HG03558 (cell line): ENCODE data around the gene OPRM1.
A peak's percentile ranks its signal among the peaks of the same experiment; 100 is the strongest.
"Not testable (repeated sequence)": the region's sequence is repeated elsewhere in the genome, so short reads cannot be mapped to it uniquely, and the experiment has no call there.

ENCODE experiments used
- ATAC-seq: cut with Tn5 transposase; IDR thresholded peaks from one replicate; pipeline ENCODE4 v1.9.1; 2021; ENCODE audit warnings: moderate number of reproducible peaks; ENCODE audit not compliant: unreplicated experiment; ENCODE audit errors: extremely low read depth

The OPRM1 gene

GRCh38 chr6:154197196-154197860 is 158.3 kb downstream of the OPRM1 start:
- ATAC-seq = no peak

GRCh38 chr6:154201688-154202087 is 162.6 kb downstream of the OPRM1 start:
- not testable (repeated sequence) for ATAC-seq

DNA sequence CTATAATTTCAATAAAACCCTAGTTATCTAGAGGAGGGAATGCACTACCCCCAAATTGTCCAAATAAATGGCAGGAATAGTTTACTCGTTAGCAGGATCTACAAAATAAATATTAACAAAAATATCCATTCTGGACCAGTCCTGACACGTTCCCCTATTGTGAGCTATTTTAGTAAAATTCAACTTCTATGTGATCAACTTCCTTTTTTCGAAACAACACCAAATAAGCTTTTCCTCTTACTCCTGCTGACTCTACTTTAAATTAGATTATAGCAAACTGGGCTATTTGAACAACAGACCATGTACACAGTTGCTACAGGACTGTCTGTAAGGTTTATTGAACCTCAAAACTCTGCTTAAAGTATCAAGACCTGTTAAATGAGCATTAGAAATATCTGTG is 163.3 kb downstream of the OPRM1 start:
- ATAC-seq = no peak

DNA sequence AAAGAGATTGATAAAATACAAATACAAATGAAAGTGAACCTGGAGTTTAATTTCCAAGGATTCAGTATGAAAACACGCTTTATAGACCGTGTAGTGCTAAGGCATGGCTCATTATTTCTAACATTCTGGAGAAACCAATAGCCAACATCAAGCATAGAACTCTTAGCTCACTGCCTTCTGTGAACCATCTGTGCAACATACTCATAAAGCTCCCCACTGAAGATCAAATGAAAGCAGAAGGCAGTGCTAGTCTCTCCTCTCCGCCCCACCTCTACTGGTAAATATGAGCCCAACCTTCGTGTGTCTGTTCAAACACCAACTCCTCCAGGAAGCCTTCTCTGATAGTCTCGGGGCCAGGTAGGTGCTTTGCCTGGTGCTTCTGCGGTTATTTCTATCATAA is 163.9 kb downstream of the OPRM1 start:
- no peak for ATAC-seq

DNA sequence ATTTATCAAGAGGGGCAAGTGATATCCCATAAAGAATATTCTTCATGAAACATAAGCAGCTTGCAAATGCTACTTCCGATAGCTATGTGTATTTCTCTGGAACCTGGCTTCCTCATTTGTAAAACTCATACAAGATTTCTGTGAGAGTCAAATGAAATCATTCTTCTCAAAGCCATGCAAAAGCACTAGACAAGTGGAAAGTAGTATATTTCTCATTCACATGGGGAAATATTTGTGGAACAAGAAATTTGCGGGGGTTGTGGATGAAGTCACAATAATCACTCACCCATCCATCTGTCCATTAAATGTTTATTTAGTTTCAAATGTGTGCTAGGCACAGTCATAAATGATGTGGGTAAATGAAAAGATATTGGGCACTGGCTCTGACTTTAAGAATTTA is 167.1 kb downstream of the OPRM1 start:
- no peak for ATAC-seq

DNA sequence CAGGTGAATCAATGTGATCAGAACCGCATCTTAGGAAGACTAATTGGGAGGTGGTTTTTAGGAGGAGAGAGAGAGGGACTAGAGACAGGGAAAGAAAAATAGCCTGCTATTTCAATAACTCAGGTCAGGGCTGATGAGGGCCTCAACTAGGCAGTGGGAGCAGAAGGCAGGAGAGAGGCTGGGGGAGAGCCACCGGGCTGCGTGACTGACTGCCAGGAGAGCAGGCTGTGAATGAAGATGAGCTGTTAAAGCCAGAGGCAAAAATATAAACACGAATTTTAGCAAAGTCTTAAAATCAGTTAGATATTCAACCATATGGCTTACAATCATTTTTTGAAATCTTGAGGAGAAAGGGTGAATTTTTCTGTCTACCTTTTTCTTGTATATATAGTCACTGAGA is 168.0 kb downstream of the OPRM1 start:
- ATAC-seq = no peak

DNA sequence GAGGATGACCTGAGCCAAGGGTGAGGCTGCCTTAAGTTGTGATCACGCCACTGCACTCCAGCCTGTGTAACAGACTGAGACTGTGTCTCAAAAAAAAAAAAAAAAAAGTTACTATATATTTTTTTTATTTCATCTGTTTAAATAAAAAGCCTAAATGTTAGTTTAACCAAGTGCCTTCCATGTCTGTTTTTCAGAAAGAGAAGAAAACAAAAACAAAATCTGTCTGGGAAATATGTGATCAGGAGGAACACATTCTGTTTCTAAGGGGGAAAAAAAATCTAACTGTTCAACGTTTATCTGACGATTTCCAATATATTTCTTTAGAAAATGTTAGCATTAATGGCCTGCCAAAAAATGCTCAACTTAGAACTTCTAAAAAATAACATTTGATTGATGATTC is 170.5 kb downstream of the OPRM1 start:
- ATAC-seq = no peak

DNA sequence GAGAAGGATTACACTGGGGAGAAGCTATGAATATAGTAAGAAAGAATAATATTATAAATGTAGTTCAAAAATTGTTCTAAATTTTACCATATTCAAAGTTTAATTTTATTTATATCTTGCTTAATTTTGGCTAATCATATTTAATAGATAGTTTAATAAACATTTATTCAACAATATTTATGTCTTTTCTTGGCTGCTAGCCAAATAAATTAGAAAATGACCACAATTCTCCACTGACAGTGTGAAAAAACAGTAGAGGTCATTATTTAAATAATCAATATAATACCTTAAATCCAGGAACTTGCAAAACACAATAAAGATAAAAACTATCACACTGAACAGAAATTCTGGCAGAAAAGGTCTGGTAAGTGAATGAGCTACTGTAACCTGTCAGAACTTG is 171.6 kb downstream of the OPRM1 start:
- no peak for ATAC-seq

DNA sequence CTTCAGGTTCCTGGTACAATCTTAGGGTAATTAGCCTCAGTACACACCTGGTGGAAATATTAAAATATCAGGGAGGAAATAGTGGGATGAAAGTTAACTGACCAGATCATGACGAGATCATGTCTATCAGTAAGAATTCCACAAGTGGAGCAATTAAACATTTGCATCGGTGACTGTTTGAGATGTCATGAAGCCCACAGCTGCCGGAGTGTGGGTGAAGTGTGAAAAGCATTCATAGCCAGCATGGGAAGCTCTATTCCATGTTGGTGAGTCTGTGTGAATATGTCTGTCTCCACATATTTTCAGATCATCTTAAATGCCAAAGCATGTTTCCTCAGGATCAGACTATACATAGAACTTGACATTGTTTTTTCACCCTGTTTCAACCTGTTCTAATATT is 174.7 kb downstream of the OPRM1 start:
- ATAC-seq = no peak

GRCh38 chr6:154218301-154218700 is 179.3 kb downstream of the OPRM1 start:
- ATAC-seq = no peak

GRCh38 chr6:154218787-154219186 is 179.7 kb downstream of the OPRM1 start:
- ATAC-seq = no peak

DNA sequence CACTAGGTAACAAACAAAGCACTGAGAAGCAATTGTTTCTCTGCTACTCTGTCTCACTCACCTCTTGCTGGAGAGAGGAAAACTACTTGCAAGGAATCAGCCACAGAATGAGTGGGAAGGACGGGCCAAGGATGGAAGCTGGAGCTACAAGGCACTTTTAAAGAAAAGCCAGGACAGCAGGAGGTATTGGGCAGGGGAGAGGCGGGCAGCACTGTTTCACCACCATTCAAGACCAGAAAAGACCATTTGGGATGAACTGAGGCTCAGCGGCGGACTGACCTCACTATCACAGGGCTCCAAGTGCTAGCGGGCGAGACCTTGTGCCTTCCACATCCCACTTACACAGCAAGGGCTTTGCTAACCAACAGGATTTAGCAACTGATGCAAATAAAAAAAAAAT is 180.2 kb downstream of the OPRM1 start:
- no peak for ATAC-seq

DNA sequence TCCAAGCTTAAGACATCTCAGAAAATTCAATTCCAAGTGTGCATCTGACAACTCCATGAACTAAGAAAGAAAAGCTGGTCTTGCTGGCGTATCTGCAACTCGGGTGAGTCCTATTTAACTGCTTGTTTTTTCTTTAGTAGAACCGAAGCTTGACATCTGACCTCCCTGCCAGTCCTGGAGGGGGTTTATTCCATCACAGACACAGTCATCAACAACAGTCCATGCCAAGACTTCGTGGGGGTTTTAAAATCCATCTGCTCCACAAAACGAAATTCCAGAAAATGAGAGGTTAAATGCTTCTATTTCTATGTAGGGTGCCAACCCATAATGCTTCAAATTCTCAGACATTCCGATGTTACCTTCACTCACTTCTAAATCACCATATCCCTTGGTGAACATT is 183.7 kb downstream of the OPRM1 start:
- no peak for ATAC-seq

DNA sequence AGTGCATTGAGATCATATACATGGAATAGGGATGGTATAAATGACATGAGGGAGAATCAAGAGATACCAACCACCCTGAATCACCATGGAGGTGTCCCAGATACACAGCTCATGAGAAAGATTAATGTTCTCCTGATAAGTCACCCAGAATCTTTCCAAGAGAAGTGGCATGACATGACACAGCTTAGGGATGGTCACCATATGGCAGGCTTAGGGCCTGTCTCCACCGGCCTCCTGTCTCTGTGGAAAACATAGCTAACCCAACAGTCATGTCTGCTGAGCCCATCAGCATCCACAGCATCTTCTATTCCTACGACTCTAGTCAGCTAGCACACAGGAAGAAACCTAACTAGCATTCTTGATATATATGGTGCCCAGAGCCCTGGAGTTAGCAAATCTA is 184.3 kb downstream of the OPRM1 start:
- ATAC-seq = no peak

- no peak for ATAC-seq
Measured at GRCh38 chr6:154226461-154226860, 187.4 kb downstream of the OPRM1 start.

GRCh38 chr6:154227862-154228520 is 189.0 kb downstream of the OPRM1 start:
- no peak for ATAC-seq

GRCh38 chr6:154228521-154228905 is 189.5 kb downstream of the OPRM1 start:
- no peak for ATAC-seq

DNA sequence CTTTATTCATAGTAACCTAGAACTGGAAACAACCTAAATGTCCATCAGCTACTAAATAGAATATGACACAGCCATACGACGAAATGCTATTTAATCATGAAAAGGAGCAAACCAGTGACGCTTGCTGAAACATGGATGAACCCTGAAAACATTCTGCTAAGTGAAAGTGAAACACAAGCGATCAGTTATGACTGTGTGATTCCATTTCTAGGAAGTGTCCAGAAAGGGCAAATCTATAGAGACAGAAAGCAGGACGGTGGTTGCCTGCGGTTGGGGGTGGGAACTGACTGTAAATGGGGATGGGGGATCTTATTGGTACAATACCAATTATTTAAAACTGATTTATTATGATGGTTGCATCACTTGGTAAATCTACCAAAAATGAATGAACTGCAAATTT is 190.7 kb downstream of the OPRM1 start:
- peak; percentile 76 for ATAC-seq

- no peak for ATAC-seq
Measured at GRCh38 chr6:154230393-154230792, 191.4 kb downstream of the OPRM1 start.

DNA sequence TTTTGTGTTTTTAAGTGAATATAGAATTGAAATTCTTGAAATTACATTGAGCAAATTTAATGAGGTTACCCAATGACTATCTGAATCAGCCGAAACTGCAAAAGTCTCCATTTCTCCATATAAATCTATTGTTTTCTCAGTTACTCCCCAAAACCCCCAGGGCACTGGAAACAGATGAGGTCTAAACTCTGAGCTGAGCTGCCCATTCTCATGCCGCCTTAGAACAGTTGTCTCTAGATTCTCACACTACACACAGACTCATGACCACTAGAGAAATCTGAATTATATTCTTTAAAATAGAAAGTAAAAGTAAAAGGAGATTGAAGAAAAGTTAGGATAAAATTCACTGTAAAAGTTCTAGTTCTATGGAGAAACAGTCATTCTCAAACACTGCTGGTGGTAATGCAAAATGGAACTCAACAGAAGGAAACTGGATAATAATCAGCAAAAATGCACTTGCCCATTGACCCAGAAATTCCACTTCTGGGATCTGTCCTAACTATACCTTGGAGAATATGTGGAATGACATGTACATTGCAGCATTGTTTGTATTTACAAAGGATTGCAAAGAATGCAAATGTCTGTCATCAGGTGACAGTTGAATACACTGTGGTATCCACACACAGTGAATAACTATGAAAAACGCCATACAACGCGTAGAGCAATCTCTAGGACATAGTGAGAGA is 192.0 kb downstream of the OPRM1 start:
- ATAC-seq = no peak

GRCh38 chr6:154232013-154232910 is 193.2 kb downstream of the OPRM1 start:
- ATAC-seq = no peak
